SK-N-SH treated with all-trans-retinoic acid at 6 μM for 48 hours (cell line): ENCODE results near the gene PLA2G10.

ENCODE experiments used
- ATAC-seq: fragments of 200-7000 bp; cut with Tn5 transposase; 3 replicates; pipeline ENCODE4 v1.9.1; 2020; ENCODE audit warnings: mild to moderate bottlenecking, moderate library complexity
- ARNTL ChIP-seq: fragments of 450-650 bp; formaldehyde crosslinking; IDR thresholded peaks from 2 replicates; pipeline ENCODE4 v1.5.0; 2020; ENCODE audit warnings: low read depth, mild to moderate bottlenecking, moderate library complexity, borderline replicate concordance
- BACH2 ChIP-seq: fragments of 250-450 bp; sonication (Bioruptor Pico); IDR thresholded peaks from 2 replicates; pipeline ENCODE4 v1.9.0; 2021; ENCODE audit warnings: mild to moderate bottlenecking, borderline replicate concordance
- CREB5 ChIP-seq: fragments of 250-450 bp; sonication (Bioruptor Pico); IDR thresholded peaks from 2 replicates; pipeline ENCODE4 v1.5.1; 2020; ENCODE audit warnings: low read depth, mild to moderate bottlenecking, moderate library complexity
- CSDC2 ChIP-seq: fragments of 250-450 bp; sonication (Bioruptor Pico); IDR thresholded peaks from 2 replicates; pipeline ENCODE4 v1.5.0; 2020; ENCODE audit warnings: mild to moderate bottlenecking, moderate library complexity
- CSRNP3 ChIP-seq: fragments of 250-450 bp; sonication (Bioruptor Pico); IDR thresholded peaks from 2 replicates; pipeline ENCODE4 v1.5.1; 2021; ENCODE audit warnings: mild to moderate bottlenecking, moderate library complexity
- ESRRG ChIP-seq: fragments of 250-450 bp; sonication (Bioruptor Pico); IDR thresholded peaks from 2 replicates; pipeline ENCODE4 v1.6.1; 2021; ENCODE audit warnings: mild to moderate bottlenecking
- GLIS3 ChIP-seq: fragments of 250-450 bp; sonication (Bioruptor Pico); IDR thresholded peaks from 2 replicates; pipeline ENCODE4 v1.5.0; 2020; ENCODE audit warnings: mild to moderate bottlenecking, moderate library complexity
- ISL1 ChIP-seq: fragments of 250-450 bp; sonication (Bioruptor Pico); IDR thresholded peaks from 2 replicates; pipeline ENCODE4 v2.1.2; 2022; ENCODE audit warnings: mild to moderate bottlenecking, moderate library complexity
- PATZ1 ChIP-seq: fragments of 250-450 bp; sonication (Bioruptor Pico); IDR thresholded peaks from 2 replicates; pipeline ENCODE4 v1.8.0; 2020; ENCODE audit warnings: mild to moderate bottlenecking, moderate library complexity, borderline replicate concordance
- POU6F1 ChIP-seq: fragments of 250-450 bp; sonication (Bioruptor Pico); IDR thresholded peaks from 2 replicates; pipeline ENCODE4 v1.8.0; 2021; ENCODE audit warnings: low read depth, mild to moderate bottlenecking, moderate library complexity, borderline replicate concordance
- PPARA ChIP-seq: fragments of 250-450 bp; sonication (Bioruptor Pico); IDR thresholded peaks from 2 replicates; pipeline ENCODE4 v1.5.0; 2020; ENCODE audit warnings: mild to moderate bottlenecking, borderline replicate concordance
- RARB ChIP-seq: fragments of 250-450 bp; sonication (Bioruptor Pico); IDR thresholded peaks from 2 replicates; pipeline ENCODE4 v1.8.0; 2021; ENCODE audit warnings: mild to moderate bottlenecking, moderate library complexity
- SNAI2 ChIP-seq: fragments of 250-450 bp; sonication (Bioruptor Pico); IDR thresholded peaks from 2 replicates; pipeline ENCODE4 v1.5.0; 2020; ENCODE audit warnings: mild to moderate bottlenecking, moderate library complexity
- TCF4 ChIP-seq: fragments of 250-450 bp; sonication (Bioruptor Pico); IDR thresholded peaks from 2 replicates; pipeline ENCODE4 v1.8.0; 2021; ENCODE audit warnings: mild to moderate bottlenecking, moderate library complexity, borderline replicate concordance
- TSHZ2 ChIP-seq: fragments of 250-450 bp; sonication (Bioruptor Pico); IDR thresholded peaks from 2 replicates; pipeline ENCODE4 v1.5.0; 2020; ENCODE audit warnings: mild to moderate bottlenecking, moderate library complexity
- ZC3H10 ChIP-seq: fragments of 250-450 bp; sonication (Bioruptor Pico); IDR thresholded peaks from 2 replicates; pipeline ENCODE4 v1.5.1; 2021; ENCODE audit warnings: mild to moderate bottlenecking, moderate library complexity
- ZFP3 ChIP-seq: fragments of 250-450 bp; sonication (Bioruptor Pico); IDR thresholded peaks from 2 replicates; pipeline ENCODE4 v1.5.0; 2020; ENCODE audit warnings: mild to moderate bottlenecking, moderate library complexity
- ZFP30 ChIP-seq: fragments of 450-650 bp; formaldehyde crosslinking; IDR thresholded peaks from 2 replicates; pipeline ENCODE4 v1.5.0; 2022; ENCODE audit warnings: mild to moderate bottlenecking, moderate library complexity
- ZNF565 ChIP-seq: fragments of 450-650 bp; formaldehyde crosslinking; conservative IDR thresholded peaks from 2 replicates; pipeline ENCODE4 v1.5.0; 2020; ENCODE audit warnings: low read depth, mild to moderate bottlenecking, moderate library complexity
- ZNF70 ChIP-seq: fragments of 450-650 bp; formaldehyde crosslinking; IDR thresholded peaks from 2 replicates; pipeline ENCODE4 v1.5.0; 2020; ENCODE audit warnings: mild to moderate bottlenecking, moderate library complexity
- ZNF8 ChIP-seq: fragments of 450-650 bp; formaldehyde crosslinking; IDR thresholded peaks from 2 replicates; pipeline ENCODE4 v1.5.0; 2020; ENCODE audit warnings: mild to moderate bottlenecking, moderate library complexity

Gene PLA2G10

GRCh38 chr16:14649816-14650215 lies 44.3 kb downstream of the PLA2G10 start:
- ATAC-seq: no peak
- no peak for TF ChIP-seq GLIS3
- TF ChIP-seq ESRRG: no peak
- TF ChIP-seq ZC3H10: no peak
- TF ChIP-seq ZFP3 (CRISPR knock-in tag): no peak
- TF ChIP-seq POU6F1 (CRISPR knock-in tag): no peak
- no peak for TF ChIP-seq SNAI2 (CRISPR knock-in tag)
- no peak for TF ChIP-seq CSDC2
- TF ChIP-seq CREB5 (CRISPR knock-in tag): no peak
- no peak for TF ChIP-seq CSRNP3 (CRISPR knock-in tag)
- no peak for TF ChIP-seq TCF4 (CRISPR knock-in tag)
- TF ChIP-seq ISL1 (CRISPR knock-in tag): no peak
- TF ChIP-seq BACH2 (CRISPR knock-in tag): no peak
- TF ChIP-seq, all 23 proteins: peak for 0

- TF ChIP-seq ZNF70 (CRISPR knock-in tag): no peak
- no peak for TF ChIP-seq TSHZ2
- no peak for TF ChIP-seq ISL1 (CRISPR knock-in tag)
- TF ChIP-seq PPARA (CRISPR knock-in tag): no peak
- no peak for TF ChIP-seq ZNF565 (CRISPR knock-in tag)
- no peak for TF ChIP-seq ZFP30
- TF ChIP-seq CREB5 (CRISPR knock-in tag): no peak
- no peak for TF ChIP-seq ARNTL
- no peak for TF ChIP-seq RARB (CRISPR knock-in tag)
- no peak for TF ChIP-seq ESRRG
- TF ChIP-seq ZC3H10: no peak
- no peak for TF ChIP-seq ZFP3 (CRISPR knock-in tag)
- TF ChIP-seq TCF4 (CRISPR knock-in tag): no peak
- no peak for TF ChIP-seq BACH2 (CRISPR knock-in tag)
- no peak for TF ChIP-seq ZNF8 (CRISPR knock-in tag)
- no peak for TF ChIP-seq PATZ1 (CRISPR knock-in tag)
Observed at GRCh38 chr16:14641926-14642325, 52.2 kb downstream of the PLA2G10 start.

GRCh38 chr16:14641206-14641605 lies 52.9 kb downstream of the PLA2G10 start:
- no peak for ATAC-seq
- TF ChIP-seq PPARA (CRISPR knock-in tag) (no peak), POU6F1 (CRISPR knock-in tag) (no peak), ZNF565 (CRISPR knock-in tag) (no peak)

More at GRCh38 chr16:14641926-14642325, 52.2 kb downstream of the PLA2G10 start:
- ATAC-seq: no peak
